B cell (primary cell): Measurements from ENCODE around the gene BTLA. TPM values are rescaled to one million over a fixed set of nuclear protein-coding genes. Genes with fewer than 3 reads are reported as not detected.
A peak's percentile ranks its signal among the peaks of the same experiment; 100 is the strongest.

ENCODE experiments used
- ATAC-seq: fragments of 200-7000 bp; cut with Tn5 transposase; one replicate; pipeline ENCODE4 v1.10.0; 2021; ENCODE audit warnings: low read depth, mild to moderate bottlenecking, moderate number of reproducible peaks, moderate library complexity
- CTCF ChIA-PET: fragments of 350-600 bp; sonication (Branson Sonifier 250); formaldehyde crosslinking; loops from one replicate; lab custom pipeline; 2021; ENCODE audit warnings: antibody characterized with exemption, inconsistent platforms; lab: Charles Lee
- POLR2A ChIA-PET: fragments of 350-600 bp; sonication (Branson Sonifier 250); formaldehyde crosslinking; loops from one replicate; lab custom pipeline; 2021; ENCODE audit warnings: antibody characterized with exemption; lab: Charles Lee
- DNase-seq: peaks from one replicate; pipeline ENCODE4 v3.0.0; 2013
- H2AFZ ChIP-seq: 2 replicates; pipeline ENCODE4 v1.6.1; 2012; ENCODE audit warnings: mild to moderate bottlenecking, low read depth, low read length; ENCODE audit not compliant: insufficient read depth, poor library complexity, severe bottlenecking
- H3K27ac ChIP-seq, 2 donors: 1 replicate in 1 of 2; 2 replicates in 1 of 2; pipeline ENCODE4 v1.5.1; 2012 to 2013; ENCODE audit warnings: low read length in 2 of 2, mild to moderate bottlenecking in 2 of 2, moderate library complexity in 1 of 2
- H3K27me3 ChIP-seq, 4 experiments: fragments of 200-600 bp in 1 of 4; sonication (generic) in 1 of 4; replicated peaks in 1 of 4; 1 replicate in 2 of 4; 2 replicates in 2 of 4; pipeline versions ENCODE4 v1.6.1 to v1.7.0; 2013 to 2016; ENCODE audit warnings: low read length in 3 of 4, mild to moderate bottlenecking in 2 of 4, mixed read lengths in 1 of 4, moderate library complexity in 1 of 4; ENCODE audit not compliant: insufficient read depth in 4 of 4, control insufficient read depth in 3 of 4; ENCODE audit errors: control extremely low read depth in 1 of 4
- H3K36me3 ChIP-seq, 2 experiments: replicated peaks in 1 of 2; 1 replicate in 1 of 2; 2 replicates in 1 of 2; pipeline versions ENCODE4 v1.6.1 to v1.7.1; 2013; ENCODE audit warnings: low read length in 1 of 2; ENCODE audit not compliant: insufficient read depth in 2 of 2, control insufficient read depth in 1 of 2; ENCODE audit errors: control extremely low read depth in 1 of 2, extremely low read depth in 1 of 2
- H3K4me1 ChIP-seq, 2 donors: fragments of 200-600 bp in 1 of 2; sonication (generic) in 1 of 2; 1 replicate in 1 of 2; 2 replicates in 1 of 2; pipeline versions ENCODE4 v1.5.1 to v1.6.1; 2013 to 2017; ENCODE audit warnings: low read length in 2 of 2; ENCODE audit not compliant: control insufficient read depth in 2 of 2, insufficient read depth in 2 of 2
- H3K4me2 ChIP-seq: replicated peaks from 2 replicates; pipeline ENCODE3; 2012; ENCODE audit warnings: mild to moderate bottlenecking, low read depth, low read length; ENCODE audit not compliant: poor library complexity, severe bottlenecking
- H3K4me3 ChIP-seq, 5 experiments: fragments of 200-600 bp in 1 of 5; sonication (generic) in 1 of 5; 1 replicate in 3 of 5; 2 replicates in 2 of 5; pipeline versions ENCODE4 v1.5.1 to v1.7.0; 2011 to 2016; ENCODE audit warnings: low read length in 4 of 5, mild to moderate bottlenecking in 4 of 5, low read depth in 2 of 5, control low read depth in 1 of 5, moderate library complexity in 1 of 5; ENCODE audit not compliant: insufficient read depth in 1 of 5; ENCODE audit errors: control extremely low read depth in 1 of 5, extremely low read depth in 1 of 5
- H3K79me2 ChIP-seq: fragments of 200-600 bp; sonication (generic); one replicate; pipeline ENCODE4 v1.6.0; 2016; ENCODE audit warnings: low read length; ENCODE audit not compliant: control insufficient read depth, insufficient read depth
- H3K9ac ChIP-seq: fragments of 200-600 bp; sonication (generic); 2 replicates; pipeline ENCODE4 v1.6.1; 2017; ENCODE audit warnings: mild to moderate bottlenecking, low read length, moderate library complexity
- H3K9me3 ChIP-seq, 3 donors: one replicate each; pipeline versions ENCODE4 v1.6.1 to v1.7.1; 2013; ENCODE audit warnings: low read length in 2 of 3; ENCODE audit not compliant: control insufficient read depth in 2 of 3, insufficient read depth in 1 of 3; ENCODE audit errors: control extremely low read depth in 1 of 3
- H4K20me1 ChIP-seq: 2 replicates; pipeline ENCODE4 v1.6.0; 2012; ENCODE audit warnings: mild to moderate bottlenecking, low read length; ENCODE audit not compliant: insufficient read depth, control insufficient read depth, poor library complexity, severe bottlenecking
- H3K27ac Mint-ChIP-seq: one replicate; pipeline ENCODE4 v1.8.0; 2021; ENCODE audit warnings: mixed read lengths
- H3K27me3 Mint-ChIP-seq: one replicate; pipeline ENCODE4 v1.8.0; 2021; ENCODE audit warnings: mixed read lengths
- H3K4me1 Mint-ChIP-seq: one replicate; pipeline ENCODE4 v1.8.0; 2021; ENCODE audit warnings: mixed read lengths
- H3K4me3 Mint-ChIP-seq: one replicate; pipeline ENCODE4 v1.8.0; 2021; ENCODE audit warnings: mixed read lengths
- H3K9me3 Mint-ChIP-seq: one replicate; pipeline ENCODE4 v1.8.0; 2022; ENCODE audit warnings: mixed read lengths; ENCODE audit not compliant: insufficient read depth
- CTCF ChIP-seq: fragments of 200-600 bp; IDR thresholded peaks from one replicate; pipeline ENCODE4 v1.8.0; 2022; ENCODE audit warnings: antibody characterized with exemption, mild to moderate bottlenecking
- EZH2 ChIP-seq: IDR thresholded peaks from 2 replicates; pipeline ENCODE4 v1.6.1; 2012; ENCODE audit warnings: borderline replicate concordance, low read depth, mild to moderate bottlenecking, moderate library complexity, low read length; ENCODE audit not compliant: insufficient read depth, poor library complexity, severe bottlenecking
- WGBS: methylation state at CpG from one replicate; pipeline ENCODE4 v1.1.5; 2013; ENCODE audit warnings: missing lambda C conversion rate; ENCODE audit not compliant: insufficient coverage; 5-methylcytosine and 5-hydroxymethylcytosine counted together
- intact Hi-C: fragments of 100-400 bp; cut with micrococcal nuclease; formaldehyde crosslinking; loops from one replicate; pipeline ENCODE4 v1.10.0; 2022
- polyA plus RNA-seq: library from polyadenylated mRNA; depleted of rRNA; stranded (reverse); fragments of >200 nt; gene quantifications from 2 replicates; pipeline ENCODE4 v1.2.3, GENCODE V29; 2012
- total RNA-seq, 2 donors: library from RNA; stranded (reverse); fragments of 120-200 nt in 1 of 2; gene quantifications; 1 replicate in 1 of 2; 2 replicates in 1 of 2; pipeline versions ENCODE4 v1.2.3 to v1.2.4, GENCODE V29; 2013 to 2022

BTLA gene
- total and polyA plus RNA-seq, 2 donors (not counting 1 experiment from before 2014, with no cell fraction given): 75.7 to 101 TPM

DNA sequence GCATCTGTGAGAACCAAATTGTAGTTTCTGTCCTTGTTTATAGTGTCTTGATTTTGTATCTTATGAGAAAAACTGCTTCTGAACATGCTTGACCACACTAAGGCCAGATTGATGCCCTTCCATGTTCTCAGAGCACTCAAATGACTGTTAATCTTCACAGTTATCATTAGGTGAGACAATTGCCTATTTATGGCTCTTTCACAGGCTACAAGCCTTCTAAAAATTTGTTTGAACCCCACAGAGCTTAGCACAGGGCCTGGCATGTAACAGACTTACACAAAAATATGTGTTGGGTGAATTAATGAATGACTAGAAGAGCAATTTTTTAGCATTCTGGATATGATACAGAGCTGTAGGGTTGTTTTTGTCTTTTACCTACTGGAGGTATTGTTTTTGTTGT, 43.1 kb downstream of the BTLA start:
- Histone ChIP-seq H3K4me1 (peaks cover 52 to 62% of the 10 kb centered on the region in 2 donors), H3K4me2 (no peak overlapping the region), H3K79me2 (peaks cover 48% of the 10 kb centered on the region), H3K27me3 (no peaks in the 10 kb centered on the region), H4K20me1 (no peaks in the 10 kb centered on the region), H3K4me3 (no peak overlapping the region), H3K27ac (peak overlapping the region; percentile 30 to 80), H3K36me3 (peaks cover 0 to 1% of the 10 kb centered on the region in 2 experiments), H3K9ac (no peak overlapping the region), H3K9me3 (no peaks in the 10 kb centered on the region), H2AFZ (no peak overlapping the region)
- ChIA-PET POLR2A (no interaction called here), CTCF (no interaction called here)
- ATAC-seq (no peak), DNase-seq (no peak)
- Mint-ChIP-seq H3K4me3 (peak overlapping the region; percentile 0), H3K27me3 (no peaks in the 10 kb centered on the region), H3K9me3 (no peaks in the 10 kb centered on the region), H3K4me1 (peaks cover 72% of the 10 kb centered on the region), H3K27ac (peak overlapping the region; percentile 84)
- intact Hi-C loops: no loop called here
- TF ChIP-seq CTCF (no peak), EZH2 (no peak)

GRCh38 chr3:112448939-112449338, 50.3 kb downstream of the BTLA start:
- no peaks in the 10 kb centered on the region for H3K9me3 Mint-ChIP-seq
- no CpG with 5 or more reads among the region's 1 CpG for WGBS
- H3K9ac ChIP-seq: no peak overlapping the region
- H4K20me1 ChIP-seq: no peaks in the 10 kb centered on the region
- peak overlapping the region; percentile 42 for H3K27ac Mint-ChIP-seq
- no peak for ATAC-seq
- POLR2A ChIA-PET: no interaction called here
- no peak overlapping the region for H3K4me3 ChIP-seq
- TF ChIP-seq EZH2 (no peak), CTCF (no peak)
- no peak overlapping the region for H3K27ac ChIP-seq
- no peaks in the 10 kb centered on the region for H3K27me3 Mint-ChIP-seq
- peaks cover 0 to 1% of the 10 kb centered on the region in 2 experiments for H3K36me3 ChIP-seq
- DNase-seq: no peak
- CTCF ChIA-PET: interaction anchor here (0.6 to 3.9 kb wide), 2 partner anchors 12 to 69 kb away, joined by 4 to 18 read pairs; no protein-coding TSS in a partner anchor
- peaks cover 0 to 3% (median 0%) of the 10 kb centered on the region in 3 donors for H3K9me3 ChIP-seq
- peaks cover 7 to 15% of the 10 kb centered on the region in 2 donors for H3K4me1 ChIP-seq
- H3K27me3 ChIP-seq: no peaks in the 10 kb centered on the region
- H2AFZ ChIP-seq: no peak overlapping the region
- peaks cover 65% of the 10 kb centered on the region for H3K79me2 ChIP-seq
- intact Hi-C loops: no loop called here
- no peak overlapping the region for H3K4me3 Mint-ChIP-seq
- H3K4me2 ChIP-seq: peak overlapping the region; percentile 7
- peaks cover 45% of the 10 kb centered on the region for H3K4me1 Mint-ChIP-seq
